Testis (tissue), 3 donors: ENCODE results near the gene PLXND1. TPM values are rescaled to one million over a fixed set of nuclear protein-coding genes. Genes with fewer than 3 reads are reported as not detected.

ENCODE experiments used
- DNase-seq: peaks from one replicate; pipeline ENCODE4 v3.0.0-alpha.2; 2019
- H3K27ac ChIP-seq, 2 donors: fragments of 200-600 bp; sonication (generic); one replicate each; pipeline ENCODE4 v1.5.1; 2019
- H3K27me3 ChIP-seq: fragments of 200-600 bp; sonication (generic); one replicate; pipeline ENCODE4 v1.5.1; 2019
- H3K36me3 ChIP-seq: fragments of 200-600 bp; sonication (generic); one replicate; pipeline ENCODE4 v1.5.1; 2017; ENCODE audit warnings: low read depth; ENCODE audit errors: missing control alignments
- H3K4me1 ChIP-seq: fragments of 200-600 bp; sonication (generic); one replicate; pipeline ENCODE4 v1.5.1; 2019
- H3K4me3 ChIP-seq, 2 donors: fragments of 200-600 bp; sonication (generic); one replicate each; pipeline ENCODE4 v1.5.1; 2017 to 2019
- H3K9me3 ChIP-seq: fragments of 200-600 bp; sonication (generic); one replicate; pipeline ENCODE4 v1.5.1; 2017
- POLR2A ChIP-seq: fragments of 450-650 bp; IDR thresholded peaks from one replicate; pipeline ENCODE4 v1.6.1; 2017; ENCODE audit warnings: antibody characterized with exemption, mild to moderate bottlenecking, moderate library complexity
- WGBS, 2 donors: methylation state at CpG; one replicate each; pipeline ENCODE4 v1.1.5; 2018; 5-methylcytosine and 5-hydroxymethylcytosine counted together
- intact Hi-C: fragments of 100-400 bp; cut with DNase I; formaldehyde crosslinking; loops from one replicate; pipeline ENCODE4 v1.15.1; 2023; ENCODE audit warnings: low total_unique reads
- polyA plus RNA-seq: library from polyadenylated mRNA; stranded (reverse); fragments of 350-450 nt; fragmentation: Illumina TruSeq; extraction: RNeasy Lipid Tissue Mini Kit (QIAGEN cat#74804); gene quantifications from one replicate; pipeline ENCODE4 v1.2.3, GENCODE V29; 2014; ENCODE audit warnings: low read depth, low replicate concordance; ENCODE audit not compliant: insufficient read depth
- total RNA-seq, 2 donors: library from RNA; depleted of rRNA; stranded (reverse); fragments of >200 nt; gene quantifications; one replicate each; pipeline ENCODE4 v1.2.3, GENCODE V29; 2016
- TF ChIP-seq, protein P1 (sequence below), 3 experiments: fragments of 450-650 bp in 2 of 3; fragments of 200-600 bp in 1 of 3; sonication (generic) in 1 of 3; IDR thresholded peaks; one replicate each; pipeline ENCODE4 v1.5.1; 2016 to 2019; ENCODE audit warnings: antibody characterized with exemption in 3 of 3, mild to moderate bottlenecking in 2 of 3, moderate library complexity in 1 of 3

Gene PLXND1
- total and polyA plus RNA-seq, 3 donors from 2014 or later: 50.2 to 87.8 (median 69.2) TPM

DNA sequence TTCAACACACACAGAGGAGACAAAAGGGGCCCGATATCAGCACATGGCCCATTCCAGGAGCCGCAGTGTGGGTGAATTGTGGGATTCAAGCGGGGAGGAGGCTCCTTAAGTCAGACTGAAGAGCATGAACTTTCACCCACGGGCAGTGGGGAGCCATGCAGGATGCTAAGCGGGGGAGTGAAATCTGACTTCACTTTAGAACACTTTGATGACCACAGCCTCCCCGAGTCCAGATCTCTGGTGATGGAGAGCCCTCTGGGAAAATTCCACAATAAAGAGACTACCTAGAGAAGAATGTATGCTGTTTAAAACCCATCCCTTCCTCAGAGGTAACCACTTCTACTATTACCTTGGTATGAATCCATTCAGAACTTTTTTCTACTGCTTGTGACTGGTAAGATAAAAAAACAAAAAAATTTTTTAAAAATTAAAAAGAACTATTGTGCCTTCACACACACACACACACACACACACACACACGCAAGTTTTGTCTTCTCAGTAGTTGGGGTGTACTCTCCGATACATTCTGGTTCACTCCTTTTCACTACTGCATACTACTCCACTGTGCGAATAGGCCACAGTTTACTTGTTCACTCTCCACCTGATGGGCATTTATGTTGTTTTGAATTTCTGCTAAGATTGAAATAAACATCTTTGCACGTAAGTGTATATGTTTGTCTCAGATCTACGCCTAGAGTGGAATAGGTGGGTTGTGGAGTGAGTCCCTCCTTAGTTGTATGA is 65.5 kb downstream of the PLXND1 start:
- H3K36me3 ChIP-seq: no peaks in the 10 kb centered on the region
- H3K4me3 ChIP-seq: no peak overlapping the region
- no peaks in the 10 kb centered on the region for H3K27me3 ChIP-seq
- no peak for TF ChIP-seq POLR2A
- TF ChIP-seq, protein P1, sequence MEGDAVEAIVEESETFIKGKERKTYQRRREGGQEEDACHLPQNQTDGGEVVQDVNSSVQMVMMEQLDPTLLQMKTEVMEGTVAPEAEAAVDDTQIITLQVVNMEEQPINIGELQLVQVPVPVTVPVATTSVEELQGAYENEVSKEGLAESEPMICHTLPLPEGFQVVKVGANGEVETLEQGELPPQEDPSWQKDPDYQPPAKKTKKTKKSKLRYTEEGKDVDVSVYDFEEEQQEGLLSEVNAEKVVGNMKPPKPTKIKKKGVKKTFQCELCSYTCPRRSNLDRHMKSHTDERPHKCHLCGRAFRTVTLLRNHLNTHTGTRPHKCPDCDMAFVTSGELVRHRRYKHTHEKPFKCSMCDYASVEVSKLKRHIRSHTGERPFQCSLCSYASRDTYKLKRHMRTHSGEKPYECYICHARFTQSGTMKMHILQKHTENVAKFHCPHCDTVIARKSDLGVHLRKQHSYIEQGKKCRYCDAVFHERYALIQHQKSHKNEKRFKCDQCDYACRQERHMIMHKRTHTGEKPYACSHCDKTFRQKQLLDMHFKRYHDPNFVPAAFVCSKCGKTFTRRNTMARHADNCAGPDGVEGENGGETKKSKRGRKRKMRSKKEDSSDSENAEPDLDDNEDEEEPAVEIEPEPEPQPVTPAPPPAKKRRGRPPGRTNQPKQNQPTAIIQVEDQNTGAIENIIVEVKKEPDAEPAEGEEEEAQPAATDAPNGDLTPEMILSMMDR (IDR thresholded peaks at IDR 0.05): no peak
- intact Hi-C loops: no loop called here
- 84 to 90% methylated on average over 11 of the region's 11 CpGs for WGBS, 2 donors
- no peak overlapping the region for H3K27ac ChIP-seq
- no peaks in the 10 kb centered on the region for H3K9me3 ChIP-seq
- DNase-seq: no peak
- H3K4me1 ChIP-seq: peaks cover 4% of the 10 kb centered on the region

DNA sequence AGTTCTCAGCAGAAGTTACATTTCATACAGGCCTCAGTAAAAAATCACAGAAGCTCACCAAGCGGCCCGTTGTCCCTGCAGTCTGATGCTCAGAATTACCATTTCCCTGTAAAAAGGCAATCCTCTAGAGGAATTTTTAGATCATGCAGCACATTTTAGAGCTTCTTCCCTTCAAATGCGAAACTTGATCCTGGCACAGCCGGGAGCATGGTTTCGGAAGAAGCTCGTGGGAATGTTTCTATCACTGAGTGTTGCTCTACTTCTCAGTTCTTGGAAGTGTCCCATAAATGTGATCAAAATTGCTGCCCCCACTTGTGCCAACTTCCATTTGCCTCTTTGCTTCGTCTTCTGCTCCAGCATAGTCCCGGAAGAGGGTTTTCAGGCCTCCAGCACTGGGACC is 67.3 kb downstream of the PLXND1 start:
- Histone ChIP-seq H3K27ac (no peak overlapping the region), H3K4me3 (no peak overlapping the region), H3K9me3 (no peaks in the 10 kb centered on the region), H3K4me1 (peaks cover 6% of the 10 kb centered on the region), H3K36me3 (no peaks in the 10 kb centered on the region), H3K27me3 (no peaks in the 10 kb centered on the region)
- intact Hi-C loops: no loop called here
- DNase-seq: no peak
- 69 to 75% methylated on average over 8 of the region's 8 CpGs for WGBS, 2 donors
- TF ChIP-seq, protein P1 (IDR thresholded peaks at IDR 0.05): no peak
- TF ChIP-seq POLR2A: no peak

DNA sequence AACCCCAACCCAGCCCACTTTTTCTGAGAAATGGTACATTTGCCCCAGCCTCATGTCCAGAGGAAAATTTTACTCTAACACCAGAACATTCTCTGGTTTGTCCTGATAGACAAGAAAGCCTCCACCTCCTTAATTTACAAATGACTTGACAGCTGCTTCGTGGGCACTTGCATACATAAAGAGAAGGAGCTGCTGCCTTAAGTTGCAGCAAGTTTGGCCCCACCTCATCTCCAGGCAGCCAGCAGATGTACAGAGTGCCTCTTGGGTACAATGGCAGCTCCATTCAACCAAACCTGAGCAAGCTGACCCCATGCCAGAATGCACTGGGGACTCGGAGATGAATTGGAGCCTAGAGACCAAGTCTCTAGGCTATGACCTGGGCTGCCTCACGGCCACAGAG is 69.7 kb downstream of the PLXND1 start:
- intact Hi-C loops: no loop called here
- WGBS, 2 donors: 79 to 89% methylated on average over 2 to 3 of the region's 3 CpGs
- Histone ChIP-seq H3K36me3 (no peaks in the 10 kb centered on the region), H3K9me3 (no peaks in the 10 kb centered on the region), H3K27ac (no peak overlapping the region), H3K4me1 (peaks cover 6% of the 10 kb centered on the region), H3K4me3 (no peak overlapping the region), H3K27me3 (no peaks in the 10 kb centered on the region)
- DNase-seq: no peak
- TF ChIP-seq, protein P1 (IDR thresholded peaks at IDR 0.05): no peak
- no peak for TF ChIP-seq POLR2A

DNA sequence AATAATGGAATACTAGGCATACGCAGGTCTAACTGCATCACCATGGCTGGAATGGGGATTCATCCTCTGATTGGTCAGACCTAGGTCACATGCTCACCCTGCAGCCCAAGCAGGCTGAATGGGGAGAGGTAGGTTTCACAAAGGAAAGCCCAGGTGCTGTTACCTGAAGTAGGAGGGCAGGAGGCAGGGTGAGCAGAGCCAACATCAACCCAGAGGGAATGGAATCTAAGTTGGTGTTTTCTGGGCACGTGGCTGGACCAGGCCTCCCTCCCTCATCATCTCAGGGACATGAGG is 70.2 kb downstream of the PLXND1 start:
- no peaks in the 10 kb centered on the region for H3K27me3 ChIP-seq
- no peak for DNase-seq
- 59 to 86% methylated on average over 1 to 2 of the region's 2 CpGs for WGBS, 2 donors

More for the DNA sequence above, 70.2 kb downstream of the PLXND1 start:
- no peaks in the 10 kb centered on the region for H3K9me3 ChIP-seq
- no peak overlapping the region for H3K4me3 ChIP-seq
- no peak overlapping the region for H3K27ac ChIP-seq
- H3K4me1 ChIP-seq: peaks cover 6% of the 10 kb centered on the region
- TF ChIP-seq, protein P1 (IDR thresholded peaks at IDR 0.05): no peak
- no peak for TF ChIP-seq POLR2A
- H3K36me3 ChIP-seq: no peaks in the 10 kb centered on the region
- intact Hi-C loops: no loop called here
